Ectodermal cell (in vitro differentiated cells): ENCODE results near the gene PUS10.

Experiments
- H3K27ac ChIP-seq: 2 replicates; pipeline ENCODE4 v1.7.0; 2013; ENCODE audit warnings: mild to moderate bottlenecking, low read depth, low read length; ENCODE audit not compliant: insufficient read depth, poor library complexity, severe bottlenecking
- H3K27me3 ChIP-seq: 2 replicates; pipeline ENCODE4 v1.7.0; 2013; ENCODE audit warnings: mild to moderate bottlenecking, low read length; ENCODE audit not compliant: insufficient read depth, control insufficient read depth, poor library complexity, severe bottlenecking
- H3K36me3 ChIP-seq: one replicate; pipeline ENCODE4 v1.7.0; 2013; ENCODE audit warnings: low read length; ENCODE audit not compliant: control insufficient read depth, insufficient read depth
- H3K4me1 ChIP-seq: one replicate; pipeline ENCODE4 v1.7.0; 2013; ENCODE audit warnings: low read length; ENCODE audit not compliant: control insufficient read depth, insufficient read depth
- H3K4me3 ChIP-seq: 2 replicates; pipeline ENCODE4 v1.7.0; 2013; ENCODE audit warnings: low read depth, low read length, control low read depth; ENCODE audit not compliant: insufficient read depth
- H3K9me3 ChIP-seq: 2 replicates; pipeline ENCODE4 v1.7.0; 2013; ENCODE audit warnings: mild to moderate bottlenecking, low read length, moderate library complexity; ENCODE audit not compliant: control insufficient read depth
- WGBS, 2 experiments: methylation state at CpG; one replicate each; pipeline ENCODE4 v1.1.7; 2013; ENCODE audit warnings: missing lambda C conversion rate in 2 of 2; 5-methylcytosine and 5-hydroxymethylcytosine counted together

PUS10 gene

GRCh38 chr2:60974652-60975051 is 43.4 kb downstream of the PUS10 start:
- no peaks in the 10 kb centered on the region for H3K36me3 ChIP-seq

GRCh38 chr2:60973705-60974104 is 44.4 kb downstream of the PUS10 start:
- H3K9me3 ChIP-seq = no peaks in the 10 kb centered on the region
- no peaks in the 10 kb centered on the region for H3K27me3 ChIP-seq
- no peak overlapping the region for H3K4me3 ChIP-seq
- H3K36me3 ChIP-seq = no peaks in the 10 kb centered on the region
- H3K27ac ChIP-seq = no peak overlapping the region
- H3K4me1 ChIP-seq = no peaks in the 10 kb centered on the region
- WGBS, 2 experiments = 80 to 82% methylated on average over 5 of the region's 5 CpGs

More at GRCh38 chr2:60974652-60975051, 43.4 kb downstream of the PUS10 start:
- no peak overlapping the region for H3K27ac ChIP-seq
- 96 to 97% methylated on average over 16 of the region's 16 CpGs for WGBS, 2 experiments
- H3K4me1 ChIP-seq = no peaks in the 10 kb centered on the region
- H3K9me3 ChIP-seq = no peaks in the 10 kb centered on the region
- no peaks in the 10 kb centered on the region for H3K27me3 ChIP-seq
- H3K4me3 ChIP-seq = no peak overlapping the region

- no peaks in the 10 kb centered on the region for H3K4me1 ChIP-seq
- H3K9me3 ChIP-seq = no peaks in the 10 kb centered on the region
- 94 to 95% methylated on average over 32 of the region's 32 CpGs for WGBS, 2 experiments
- no peak overlapping the region for H3K4me3 ChIP-seq
- H3K27ac ChIP-seq = no peak overlapping the region
- H3K36me3 ChIP-seq = no peaks in the 10 kb centered on the region
- H3K27me3 ChIP-seq = no peaks in the 10 kb centered on the region
Observed at GRCh38 chr2:60972889-60973656, 45.0 kb downstream of the PUS10 start.

DNA sequence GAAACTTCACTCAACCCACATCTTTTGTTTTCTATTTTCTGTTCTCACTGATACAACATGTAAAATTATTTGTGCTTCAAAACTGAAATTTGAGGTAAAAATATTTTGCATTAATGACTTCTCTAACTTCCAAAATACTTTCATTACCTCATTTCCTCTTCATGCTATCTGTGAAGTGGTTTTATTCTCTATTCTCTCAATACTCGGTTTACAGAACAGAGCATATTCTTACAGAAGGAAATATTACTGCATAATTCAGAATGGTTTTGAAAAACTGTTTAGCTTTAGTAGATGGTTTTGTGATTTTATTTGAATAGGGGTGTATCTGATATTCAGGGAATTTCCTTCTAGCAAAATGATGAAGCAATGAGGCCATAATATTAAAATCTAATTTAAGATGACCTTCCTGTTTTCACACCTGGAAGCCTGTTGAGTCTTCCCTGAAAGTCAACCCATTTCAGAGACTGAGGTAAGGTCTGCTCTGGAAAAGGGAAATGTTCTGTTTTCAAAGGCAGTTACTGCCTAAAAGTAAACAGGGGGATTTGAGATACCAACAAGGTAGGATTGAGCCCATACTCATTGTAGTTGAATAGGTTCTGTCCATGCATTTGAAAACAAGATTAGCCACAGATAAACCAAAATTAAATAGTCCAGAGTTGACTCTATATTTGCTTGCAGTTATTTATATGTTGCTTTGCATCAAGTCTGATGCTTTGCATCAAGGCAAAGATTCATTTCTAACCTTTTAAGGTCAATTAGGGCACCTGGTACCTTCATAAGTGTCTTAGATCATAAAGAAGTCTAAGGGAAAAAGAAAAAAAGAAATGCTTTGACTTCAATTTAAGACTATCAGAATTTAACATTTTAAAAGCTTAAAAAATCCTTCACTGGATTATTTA is 51.3 kb downstream of the PUS10 start:
- H3K9me3 ChIP-seq = no peaks in the 10 kb centered on the region
- no peaks in the 10 kb centered on the region for H3K36me3 ChIP-seq
- no peak overlapping the region for H3K4me3 ChIP-seq
- WGBS, 2 experiments = no CpG with 5 or more reads among the region's 1 CpG
- no peaks in the 10 kb centered on the region for H3K4me1 ChIP-seq
- H3K27ac ChIP-seq = no peak overlapping the region
- H3K27me3 ChIP-seq = no peaks in the 10 kb centered on the region

- Histone ChIP-seq H3K27me3 (no peaks in the 10 kb centered on the region), H3K4me3 (no peak overlapping the region), H3K27ac (no peak overlapping the region), H3K36me3 (no peaks in the 10 kb centered on the region), H3K9me3 (no peaks in the 10 kb centered on the region), H3K4me1 (no peaks in the 10 kb centered on the region)
Observed at GRCh38 chr2:60965499-60965785, 52.6 kb downstream of the PUS10 start.

- no peak overlapping the region for H3K27ac ChIP-seq
- whole genome bisulfite sequencing, 2 experiments = 84 to 92% methylated on average over 6 of the region's 7 CpGs
- H3K4me1 ChIP-seq = no peaks in the 10 kb centered on the region
- no peak overlapping the region for H3K4me3 ChIP-seq
- H3K27me3 ChIP-seq = no peaks in the 10 kb centered on the region
- no peaks in the 10 kb centered on the region for H3K36me3 ChIP-seq
- no peaks in the 10 kb centered on the region for H3K9me3 ChIP-seq
Observed at GRCh38 chr2:60964651-60965498, 53.2 kb downstream of the PUS10 start.

- Histone ChIP-seq H3K4me1 (no peaks in the 10 kb centered on the region), H3K27me3 (no peaks in the 10 kb centered on the region), H3K4me3 (no peak overlapping the region), H3K27ac (no peak overlapping the region), H3K9me3 (no peaks in the 10 kb centered on the region), H3K36me3 (no peaks in the 10 kb centered on the region)
Observed at GRCh38 chr2:60963190-60963589, 54.9 kb downstream of the PUS10 start.

DNA sequence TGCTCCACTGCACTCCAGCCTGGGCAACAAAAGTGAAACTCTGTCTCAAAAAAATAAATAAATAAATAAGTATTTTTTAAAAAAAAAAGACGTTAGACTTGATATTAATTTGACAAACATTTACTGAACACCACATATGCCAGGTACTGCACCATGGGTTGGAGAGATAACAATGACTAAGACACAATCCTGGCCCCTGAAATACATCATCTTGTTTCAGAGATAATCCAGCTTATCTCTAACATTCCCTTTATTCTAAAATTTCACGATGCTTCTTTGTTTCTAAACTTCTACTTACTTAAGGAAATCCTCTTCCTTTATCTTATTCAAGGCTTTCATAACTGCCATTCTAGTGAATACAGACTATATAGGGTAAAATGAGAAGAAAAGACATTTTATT is 55.5 kb downstream of the PUS10 start:
- 82 to 93% methylated on average over 2 of the region's 2 CpGs for WGBS, 2 experiments
- no peaks in the 10 kb centered on the region for H3K36me3 ChIP-seq

GRCh38 chr2:60961457-60961856 is 56.6 kb downstream of the PUS10 start:
- no peak overlapping the region for H3K27ac ChIP-seq
- no peak overlapping the region for H3K4me3 ChIP-seq
- no peaks in the 10 kb centered on the region for H3K36me3 ChIP-seq
- WGBS, 2 experiments = 90 to 92% methylated on average over 4 of the region's 4 CpGs
- H3K27me3 ChIP-seq = no peaks in the 10 kb centered on the region
- no peaks in the 10 kb centered on the region for H3K4me1 ChIP-seq
- H3K9me3 ChIP-seq = no peaks in the 10 kb centered on the region

More for the DNA sequence above, 55.5 kb downstream of the PUS10 start:
- no peaks in the 10 kb centered on the region for H3K9me3 ChIP-seq
- no peaks in the 10 kb centered on the region for H3K4me1 ChIP-seq
- no peaks in the 10 kb centered on the region for H3K27me3 ChIP-seq
- no peak overlapping the region for H3K4me3 ChIP-seq
- no peak overlapping the region for H3K27ac ChIP-seq

DNA sequence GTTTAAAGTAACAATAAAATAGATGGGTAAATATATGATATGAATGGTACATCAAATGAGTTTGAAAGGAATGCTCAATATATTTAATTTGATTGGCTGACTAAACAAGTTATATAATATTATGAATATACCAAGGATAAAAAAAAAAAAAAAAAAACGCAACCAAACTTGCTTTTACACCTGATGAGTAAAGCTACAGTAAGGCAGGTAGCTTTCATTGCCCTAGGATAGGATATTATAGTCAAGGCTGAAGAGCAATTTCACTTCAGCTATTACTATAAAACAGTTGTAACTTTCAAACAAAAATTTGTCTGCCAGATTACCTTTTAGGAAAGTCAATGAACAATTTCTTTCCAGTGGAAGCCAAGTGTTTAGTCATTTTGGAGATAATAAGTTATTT is 57.3 kb downstream of the PUS10 start:
- Histone ChIP-seq H3K27me3 (no peaks in the 10 kb centered on the region), H3K9me3 (no peaks in the 10 kb centered on the region), H3K36me3 (no peaks in the 10 kb centered on the region), H3K4me1 (no peaks in the 10 kb centered on the region), H3K4me3 (no peak overlapping the region), H3K27ac (no peak overlapping the region)
- WGBS, 2 experiments = no CpG with 5 or more reads among the region's 1 CpG
